IMR-90 (cell line): ENCODE data around the gene SPPL2C. TPM values are rescaled to one million over a fixed set of nuclear protein-coding genes. Genes with fewer than 3 reads are reported as not detected.

Experiments
- ATAC-seq: fragments of 200-7000 bp; cut with Tn5 transposase; 2 replicates; pipeline ENCODE4 v1.9.1; 2020; ENCODE audit warnings: low read depth, mild to moderate bottlenecking, moderate library complexity
- BruUV-seq: library from RNA; stranded (reverse); fragments of 400-500 nt; replicated peaks from 2 replicates; lab custom pipeline; 2021; lab: Mats Ljungman, UMichigan
- CTCF ChIA-PET: fragments of 300-600 bp; formaldehyde crosslinking; extraction: SDS; loops from one replicate; lab custom pipeline; 2021; ENCODE audit warnings: antibody characterized with exemption; lab: Yijun Ruan, JAX
- POLR2A ChIA-PET: fragments of 300-600 bp; sonication (Branson Sonifier 250); formaldehyde crosslinking; loops from one replicate; lab custom pipeline; 2022; ENCODE audit warnings: antibody characterized with exemption; ENCODE audit not compliant: unreplicated experiment; lab: Charles Lee
- DNase-seq: peaks from one replicate; pipeline ENCODE4 v3.0.0; 2013
- H2AFZ ChIP-seq: replicated peaks from 2 replicates; pipeline ENCODE3; 2013; ENCODE audit warnings: low read length, mild to moderate bottlenecking; ENCODE audit not compliant: poor library complexity
- H2AK5ac ChIP-seq: 2 replicates; pipeline ENCODE4 v1.6.1; 2013; ENCODE audit warnings: low read depth, low read length, inconsistent platforms
- H2AK9ac ChIP-seq: replicated peaks from 2 replicates; pipeline ENCODE3; 2013; ENCODE audit warnings: mild to moderate bottlenecking, low read depth, low read length, moderate library complexity; ENCODE audit not compliant: poor library complexity
- H2BK120ac ChIP-seq: 2 replicates; pipeline ENCODE4 v1.6.1; 2013; ENCODE audit warnings: low read depth, low read length, inconsistent platforms
- H2BK15ac ChIP-seq: 3 replicates; pipeline ENCODE4 v1.6.1; 2013; ENCODE audit warnings: low read depth, low read length, inconsistent platforms
- H2BK20ac ChIP-seq: 2 replicates; pipeline ENCODE4 v1.6.1; 2013; ENCODE audit warnings: low read depth, mild to moderate bottlenecking, inconsistent platforms, low read length, moderate library complexity
- H2BK5ac ChIP-seq: 2 replicates; pipeline ENCODE4 v1.6.1; 2013; ENCODE audit warnings: mild to moderate bottlenecking, low read depth, low read length, inconsistent platforms; ENCODE audit not compliant: poor library complexity, severe bottlenecking
- H3K14ac ChIP-seq: replicated peaks from 2 replicates; pipeline ENCODE4 v1.6.1; 2013; ENCODE audit warnings: low read depth, low read length, inconsistent platforms
- H3K18ac ChIP-seq: 2 replicates; pipeline ENCODE4 v1.6.1; 2013; ENCODE audit warnings: low read depth, low read length, control low read depth
- H3K23ac ChIP-seq: 2 replicates; pipeline ENCODE4 v1.6.1; 2013; ENCODE audit warnings: low read depth, low read length, inconsistent platforms
- H3K27ac ChIP-seq: 2 replicates; pipeline ENCODE4 v1.5.1; 2013; ENCODE audit warnings: mild to moderate bottlenecking, control low read depth, low read length; ENCODE audit not compliant: insufficient read depth
- H3K27me3 ChIP-seq: 2 replicates; pipeline ENCODE4 v1.6.1; 2013; ENCODE audit warnings: low read length; ENCODE audit not compliant: control insufficient read depth, insufficient read depth
- H3K36me3 ChIP-seq: 2 replicates; pipeline ENCODE4 v1.6.1; 2013; ENCODE audit warnings: low read length, mixed read lengths; ENCODE audit not compliant: control insufficient read depth, insufficient read depth
- H3K4ac ChIP-seq: 2 replicates; pipeline ENCODE4 v1.6.1; 2013; ENCODE audit warnings: low read depth, low read length, inconsistent platforms
- H3K4me1 ChIP-seq: 2 replicates; pipeline ENCODE4 v1.6.1; 2013; ENCODE audit warnings: low read length, mixed read lengths; ENCODE audit not compliant: control insufficient read depth, insufficient read depth
- H3K4me2 ChIP-seq: 2 replicates; pipeline ENCODE4 v1.6.1; 2013; ENCODE audit warnings: low read depth, mild to moderate bottlenecking, control low read depth, low read length, moderate library complexity
- H3K4me3 ChIP-seq: 2 replicates; pipeline ENCODE4 v1.5.1; 2013; ENCODE audit warnings: low read depth, mild to moderate bottlenecking, control low read depth, low read length, moderate library complexity; ENCODE audit not compliant: insufficient read depth
- H3K56ac ChIP-seq: 2 replicates; pipeline ENCODE4 v1.6.1; 2013; ENCODE audit warnings: low read length, inconsistent platforms; ENCODE audit not compliant: insufficient read depth; ENCODE audit errors: extremely low read depth
- H3K79me1 ChIP-seq, 2 experiments: 2 replicates each; pipeline ENCODE4 v1.6.1; 2013; ENCODE audit warnings: low read length in 2 of 2, inconsistent platforms in 1 of 2, low read depth in 1 of 2
- H3K9ac ChIP-seq: 2 replicates; pipeline ENCODE4 v1.6.1; 2013; ENCODE audit warnings: low read depth, low read length, control low read depth
- H3K9me1 ChIP-seq: 2 replicates; pipeline ENCODE4 v1.6.1; 2013; ENCODE audit warnings: low read length, inconsistent platforms; ENCODE audit not compliant: insufficient read depth
- H3K9me3 ChIP-seq: 2 replicates; pipeline ENCODE4 v1.6.1; 2013; ENCODE audit warnings: low read length; ENCODE audit not compliant: control insufficient read depth, insufficient read depth
- H4K20me1 ChIP-seq: 2 replicates; pipeline ENCODE4 v1.6.1; 2013; ENCODE audit warnings: low read length, inconsistent platforms; ENCODE audit not compliant: insufficient read depth
- H4K5ac ChIP-seq: 2 replicates; pipeline ENCODE4 v1.6.1; 2013; ENCODE audit warnings: mild to moderate bottlenecking, low read depth, low read length, control low read depth
- H4K8ac ChIP-seq, 2 experiments: 2 replicates each; pipeline ENCODE4 v1.6.1; 2013; ENCODE audit warnings: low read depth in 2 of 2, low read length in 2 of 2, control low read depth in 1 of 2, inconsistent platforms in 1 of 2
- H4K91ac ChIP-seq: 2 replicates; pipeline ENCODE4 v1.6.1; 2013; ENCODE audit warnings: low read depth, low read length, inconsistent platforms; ENCODE audit not compliant: insufficient read depth
- CHD1 ChIP-seq: IDR thresholded peaks from 2 replicates; pipeline ENCODE4 v1.6.1; 2012; ENCODE audit warnings: low read depth, low read length, improper control_type of control experiment
- FOS ChIP-seq: fragments of 150-350 bp; IDR thresholded peaks from 2 replicates; pipeline ENCODE4 v1.6.1; 2016; ENCODE audit warnings: low read depth, low read length
- MAFK ChIP-seq: IDR thresholded peaks from 2 replicates; pipeline ENCODE4 v1.6.1; 2012; ENCODE audit warnings: low read depth, low read length, improper control_type of control experiment
- MAZ ChIP-seq: IDR thresholded peaks from 2 replicates; pipeline ENCODE4 v1.6.1; 2012; ENCODE audit warnings: low read depth, mild to moderate bottlenecking, low read length, improper control_type of control experiment, moderate library complexity, borderline replicate concordance
- NFE2L2 ChIP-seq: fragments of 150-350 bp; IDR thresholded peaks from 2 replicates; pipeline ENCODE4 v1.6.1; 2016; ENCODE audit warnings: low read depth, mild to moderate bottlenecking, low read length
- RAD21 ChIP-seq: IDR thresholded peaks from 2 replicates; pipeline ENCODE4 v1.6.1; 2012; ENCODE audit warnings: low read length, improper control_type of control experiment
- SMC3 ChIP-seq: fragments of 150-350 bp; IDR thresholded peaks from 2 replicates; pipeline ENCODE4 v1.6.1; 2016; ENCODE audit warnings: low read depth, mild to moderate bottlenecking, antibody characterized with exemption, low read length, moderate library complexity
- USF2 ChIP-seq: fragments of 150-350 bp; IDR thresholded peaks from 2 replicates; pipeline ENCODE4 v1.6.1; 2017; ENCODE audit warnings: mild to moderate bottlenecking, antibody characterized with exemption, low read length, low read depth
- WGBS, 2 experiments: methylation state at CpG; one replicate each; pipeline versions ENCODE4 v1.1.5 to v1.1.7; 2013; ENCODE audit warnings: missing lambda C conversion rate in 2 of 2; ENCODE audit not compliant: insufficient read length in 1 of 2; ENCODE audit errors: extremely low coverage in 2 of 2; 5-methylcytosine and 5-hydroxymethylcytosine counted together
- dilution Hi-C: fragments of 300-500 bp; cut with HindIII; formaldehyde crosslinking; loops from one replicate; pipeline ENCODE4 v1.14.3; 2018; ENCODE audit warnings: low sequenced_read_pairs; ENCODE audit not compliant: unreplicated experiment
- in situ Hi-C: fragments of 300-500 bp; cut with MboI; formaldehyde crosslinking; loops from 3 replicates; pipeline ENCODE4 v1.14.3; 2019; ENCODE audit warnings: low sequenced_read_pairs, inconsistent platforms, mixed read lengths
- intact Hi-C: fragments of 100-400 bp; cut with micrococcal nuclease; formaldehyde crosslinking; loops from 2 replicates; pipeline ENCODE4 v1.10.0; 2022
- polyA plus RNA-seq, 3 experiments: library from polyadenylated mRNA; depleted of rRNA; stranded (reverse); fragments of >200 nt; gene quantifications; 2 replicates each; pipeline ENCODE4 v1.2.3, GENCODE V29; 2012; ENCODE audit warnings: low replicate concordance in 1 of 3
- total RNA-seq: library from RNA; depleted of rRNA; stranded (reverse); fragments of >200 nt; gene quantifications from 2 replicates; pipeline ENCODE4 v1.2.3, GENCODE V29; 2012
- TF ChIP-seq, protein P1 (sequence below): fragments of 150-350 bp; IDR thresholded peaks from 2 replicates; pipeline ENCODE4 v1.6.1; 2016; ENCODE audit warnings: low read depth, mild to moderate bottlenecking, low read length, moderate library complexity, borderline replicate concordance

Gene SPPL2C
- total and polyA plus RNA-seq, 2 of the 4 experiments (the other 2 are of a cell fraction), result not detected

GRCh38 chr17:45893725-45894021, 49.0 kb downstream of the SPPL2C start:
- ChIA-PET CTCF (interaction anchor here (0.6 to 0.7 kb wide), 2 partner anchors 12 to 653 kb away, joined by 4 to 6 read pairs; no protein-coding TSS in a partner anchor), POLR2A (no interaction called here)

More at GRCh38 chr17:45893725-45894021, 49.0 kb downstream of the SPPL2C start:
- H3K79me1 ChIP-seq, result no peaks in the 10 kb centered on the region
- peak overlapping the region; percentile 49 for H3K14ac ChIP-seq
- no peaks in the 10 kb centered on the region for H3K9me3 ChIP-seq
- H4K20me1 ChIP-seq, result no peaks in the 10 kb centered on the region
- H4K5ac ChIP-seq, result peak overlapping the region; percentile 95
- no peaks in the 10 kb centered on the region for H3K36me3 ChIP-seq
- no peak for DNase-seq
- peak overlapping the region; percentile 90 for H3K4me2 ChIP-seq
- H4K91ac ChIP-seq, result no peak overlapping the region
- peak overlapping the region; percentile 92 for H2AFZ ChIP-seq
- peaks cover 41% of the 10 kb centered on the region for H3K27me3 ChIP-seq
- H3K56ac ChIP-seq, result no peak overlapping the region
- intact Hi-C loops, result no loop called here
- H3K4me1 ChIP-seq, result peaks cover 3% of the 10 kb centered on the region; the same call in 1 of the 2 replicates
- TF ChIP-seq NFE2L2 (no peak), MAZ (no peak), CHD1 (no peak), MAFK (no peak), SMC3 (no peak), FOS (no peak), USF2 (no peak), RAD21 (no peak)
- TF ChIP-seq, protein P1, sequence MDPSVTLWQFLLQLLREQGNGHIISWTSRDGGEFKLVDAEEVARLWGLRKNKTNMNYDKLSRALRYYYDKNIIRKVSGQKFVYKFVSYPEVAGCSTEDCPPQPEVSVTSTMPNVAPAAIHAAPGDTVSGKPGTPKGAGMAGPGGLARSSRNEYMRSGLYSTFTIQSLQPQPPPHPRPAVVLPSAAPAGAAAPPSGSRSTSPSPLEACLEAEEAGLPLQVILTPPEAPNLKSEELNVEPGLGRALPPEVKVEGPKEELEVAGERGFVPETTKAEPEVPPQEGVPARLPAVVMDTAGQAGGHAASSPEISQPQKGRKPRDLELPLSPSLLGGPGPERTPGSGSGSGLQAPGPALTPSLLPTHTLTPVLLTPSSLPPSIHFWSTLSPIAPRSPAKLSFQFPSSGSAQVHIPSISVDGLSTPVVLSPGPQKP, result no peak
- no peak overlapping the region for H2BK20ac ChIP-seq
- no peaks in the 10 kb centered on the region for H3K9me1 ChIP-seq
- no peak overlapping the region for H3K9ac ChIP-seq
- H3K23ac ChIP-seq, result no peak overlapping the region
- peak overlapping the region; percentile 62 for H3K4me3 ChIP-seq
- no peak overlapping the region for H2BK5ac ChIP-seq
- WGBS, 2 experiments, result 67% methylated on average over 3 of the region's 7 CpGs; no CpG with 5 or more reads in 1 of the 2 experiments
- no peak overlapping the region for H2AK5ac ChIP-seq
- H3K4ac ChIP-seq, result peak overlapping the region; percentile 50; the same call in 1 of the 2 replicates
- no peak overlapping the region for H3K18ac ChIP-seq
- ATAC-seq, result no peak
- in situ Hi-C loops, result no loop called here
- no peak overlapping the region for H2BK15ac ChIP-seq
- BruUV-seq, result no TSS peak
- no peak overlapping the region for H2BK120ac ChIP-seq
- no peak overlapping the region; the same call in 1 of the 2 replicates for H3K27ac ChIP-seq
- dilution Hi-C loops, result no loop called here
- H2AK9ac ChIP-seq, result peak overlapping the region; percentile 2
- H4K8ac ChIP-seq, result peak overlapping the region; percentile 81 to 82
